ENCODE data around the gene TIMM10B.

The TIMM10B gene

DNA sequence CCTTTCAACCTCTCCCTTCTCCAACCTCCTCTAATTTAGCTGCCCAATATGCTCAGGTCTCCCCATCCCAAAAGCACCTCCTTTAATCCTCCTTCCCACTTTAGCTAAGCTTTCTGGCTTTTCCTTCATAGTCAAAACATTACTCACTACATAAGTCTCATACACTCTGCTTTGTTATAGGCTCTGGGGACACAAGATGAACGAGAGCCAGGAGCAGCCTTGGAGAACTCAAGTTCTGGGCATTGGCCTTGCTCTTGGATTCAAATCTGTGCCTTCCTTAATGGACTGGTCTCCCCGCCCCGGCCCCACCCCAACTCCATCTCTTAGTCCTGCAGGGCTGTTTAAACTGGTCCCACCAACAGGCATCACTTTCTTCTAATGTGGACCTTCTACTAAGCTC is 29.1 kb upstream of the TIMM10B start:
- POLR2A ChIA-PET: no interaction called here
- TF ChIP-seq L3MBTL2 (conservative IDR thresholded peaks at IDR 0.05): no peak
- no peak for TF ChIP-seq NFRKB (IDR thresholded peaks at IDR 0.05)
- TF ChIP-seq FOXM1 (IDR thresholded peaks at IDR 0.05; ENCODE audit: borderline replicate concordance): no peak
- no peak for TF ChIP-seq HDGF (IDR thresholded peaks at IDR 0.05; ENCODE audit: borderline replicate concordance)
- no peak for TF ChIP-seq FOXA1 (IDR thresholded peaks at IDR 0.05)
- TF ChIP-seq SP1 (IDR thresholded peaks at IDR 0.05): no peak
- TF ChIP-seq FOXK2 (IDR thresholded peaks at IDR 0.05): no peak
- no peak for TF ChIP-seq ELF4 (IDR thresholded peaks at IDR 0.05)
- no peak for TF ChIP-seq TARDBP (IDR thresholded peaks at IDR 0.05)
- no peak for TF ChIP-seq LEF1 (IDR thresholded peaks at IDR 0.05; ENCODE audit: borderline replicate concordance)
- no peak for TF ChIP-seq SUZ12 (IDR thresholded peaks at IDR 0.05)
- TF ChIP-seq ARNT (IDR thresholded peaks at IDR 0.05): no peak
- no peak for TF ChIP-seq BHLHE40 (IDR thresholded peaks at IDR 0.05; ENCODE audit: borderline replicate concordance)
- no peak for TF ChIP-seq CTBP1 (IDR thresholded peaks at IDR 0.05; ENCODE audit: borderline replicate concordance)
- TF ChIP-seq ZNF384 (IDR thresholded peaks at IDR 0.05): no peak
- CTCF ChIA-PET: interaction anchor here (0.7 to 2.5 kb wide), 2 partner anchors 8 to 13 kb away, joined by 4 to 10 read pairs; no protein-coding TSS in a partner anchor
- no peak for DNase-seq (ENCODE audit: extremely low spot score)

- ChIA-PET POLR2A (no interaction called here), CTCF (interaction anchor here (2.5 kb wide), 1 partner anchor 9 kb away, joined by 10 read pairs; no protein-coding TSS in a partner anchor)
- no peak for DNase-seq (ENCODE audit: extremely low spot score)
- TF ChIP-seq ELF4 (IDR thresholded peaks at IDR 0.05) (no peak), L3MBTL2 (conservative IDR thresholded peaks at IDR 0.05) (no peak), TARDBP (IDR thresholded peaks at IDR 0.05) (no peak), FOXM1 (IDR thresholded peaks at IDR 0.05; ENCODE audit: borderline replicate concordance) (no peak), CTBP1 (IDR thresholded peaks at IDR 0.05; ENCODE audit: borderline replicate concordance) (no peak), FOXA1 (IDR thresholded peaks at IDR 0.05) (no peak), ARNT (IDR thresholded peaks at IDR 0.05) (no peak), SUZ12 (IDR thresholded peaks at IDR 0.05) (no peak), FOXK2 (IDR thresholded peaks at IDR 0.05) (no peak), LEF1 (IDR thresholded peaks at IDR 0.05; ENCODE audit: borderline replicate concordance) (no peak), BHLHE40 (IDR thresholded peaks at IDR 0.05; ENCODE audit: borderline replicate concordance) (no peak), NFRKB (IDR thresholded peaks at IDR 0.05) (no peak), HDGF (IDR thresholded peaks at IDR 0.05; ENCODE audit: borderline replicate concordance) (no peak)
Measured at GRCh38 chr11:6453152-6453551, 28.1 kb upstream of the TIMM10B start.

DNA sequence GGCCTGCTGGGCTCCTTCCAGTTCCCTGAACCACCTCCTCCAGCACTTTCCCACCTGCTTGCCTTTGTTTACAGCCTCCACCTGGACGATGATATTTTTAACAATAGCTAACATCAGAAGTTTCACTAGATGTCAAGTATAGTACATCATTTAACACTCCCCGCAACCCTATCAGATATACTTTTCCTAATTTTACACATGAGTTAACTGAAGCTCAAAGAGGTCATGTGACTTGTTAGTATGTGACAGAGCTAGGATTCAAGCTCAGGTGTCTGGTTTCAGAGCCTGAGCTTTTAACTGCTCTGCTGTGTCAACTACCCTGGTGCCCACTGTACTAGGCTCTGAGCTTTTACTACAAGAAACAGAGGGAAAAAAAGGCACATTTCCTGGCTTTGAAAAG is 26.2 kb upstream of the TIMM10B start:
- no peak for DNase-seq (ENCODE audit: extremely low spot score)
- ChIA-PET CTCF (interaction anchor here (0.6 to 1.1 kb wide), 2 partner anchors 12 to 16 kb away, joined by 3 to 4 read pairs; no protein-coding TSS in a partner anchor), POLR2A (interaction anchor here (0.9 to 1.3 kb wide), 2 partner anchors 14 to 21 kb away, joined by 3 to 4 read pairs; no protein-coding TSS in a partner anchor)
- TF ChIP-seq FOXK2 (IDR thresholded peaks at IDR 0.05) (no peak), ELF4 (IDR thresholded peaks at IDR 0.05) (no peak), FOXA1 (IDR thresholded peaks at IDR 0.05) (no peak), FOXM1 (IDR thresholded peaks at IDR 0.05; ENCODE audit: borderline replicate concordance) (no peak), NFRKB (IDR thresholded peaks at IDR 0.05) (no peak), SUZ12 (IDR thresholded peaks at IDR 0.05) (no peak), SP1 (IDR thresholded peaks at IDR 0.05) (no peak), BHLHE40 (IDR thresholded peaks at IDR 0.05; ENCODE audit: borderline replicate concordance) (no peak), HDGF (IDR thresholded peaks at IDR 0.05; ENCODE audit: borderline replicate concordance) (no peak), LEF1 (IDR thresholded peaks at IDR 0.05; ENCODE audit: borderline replicate concordance) (no peak), ZNF384 (IDR thresholded peaks at IDR 0.05) (no peak), TARDBP (IDR thresholded peaks at IDR 0.05) (no peak), L3MBTL2 (conservative IDR thresholded peaks at IDR 0.05) (no peak)
- TF ChIP-seq, protein P1, sequence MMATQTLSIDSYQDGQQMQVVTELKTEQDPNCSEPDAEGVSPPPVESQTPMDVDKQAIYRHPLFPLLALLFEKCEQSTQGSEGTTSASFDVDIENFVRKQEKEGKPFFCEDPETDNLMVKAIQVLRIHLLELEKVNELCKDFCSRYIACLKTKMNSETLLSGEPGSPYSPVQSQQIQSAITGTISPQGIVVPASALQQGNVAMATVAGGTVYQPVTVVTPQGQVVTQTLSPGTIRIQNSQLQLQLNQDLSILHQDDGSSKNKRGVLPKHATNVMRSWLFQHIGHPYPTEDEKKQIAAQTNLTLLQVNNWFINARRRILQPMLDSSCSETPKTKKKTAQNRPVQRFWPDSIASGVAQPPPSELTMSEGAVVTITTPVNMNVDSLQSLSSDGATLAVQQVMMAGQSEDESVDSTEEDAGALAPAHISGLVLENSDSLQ (IDR thresholded peaks at IDR 0.05): no peak

- TF ChIP-seq BHLHE40 (IDR thresholded peaks at IDR 0.05; ENCODE audit: borderline replicate concordance): no peak
- no peak for TF ChIP-seq ZNF384 (IDR thresholded peaks at IDR 0.05)
- TF ChIP-seq TARDBP (IDR thresholded peaks at IDR 0.05): no peak
- TF ChIP-seq SP1 (IDR thresholded peaks at IDR 0.05): no peak
- TF ChIP-seq, protein P1 (IDR thresholded peaks at IDR 0.05): no peak
- TF ChIP-seq ARNT (IDR thresholded peaks at IDR 0.05): no peak
- no peak for TF ChIP-seq FOXK2 (IDR thresholded peaks at IDR 0.05)
- TF ChIP-seq NFRKB (IDR thresholded peaks at IDR 0.05): no peak
- no peak for TF ChIP-seq ELF4 (IDR thresholded peaks at IDR 0.05)
- TF ChIP-seq FOXM1 (IDR thresholded peaks at IDR 0.05; ENCODE audit: borderline replicate concordance): no peak
- no peak for TF ChIP-seq L3MBTL2 (conservative IDR thresholded peaks at IDR 0.05)
- TF ChIP-seq LEF1 (IDR thresholded peaks at IDR 0.05; ENCODE audit: borderline replicate concordance): no peak
- no peak for TF ChIP-seq HDGF (IDR thresholded peaks at IDR 0.05; ENCODE audit: borderline replicate concordance)
- no peak for TF ChIP-seq CTBP1 (IDR thresholded peaks at IDR 0.05; ENCODE audit: borderline replicate concordance)
- no peak for DNase-seq (ENCODE audit: extremely low spot score)
- ChIA-PET POLR2A (interaction anchor here (1.3 kb wide), 1 partner anchor 12 kb away, joined by 4 read pairs; no protein-coding TSS in a partner anchor), CTCF (no interaction called here)
Measured at GRCh38 chr11:6456361-6457073, 24.8 kb upstream of the TIMM10B start.

- ChIA-PET CTCF (no interaction called here), POLR2A (no interaction called here)
- no peak for DNase-seq (ENCODE audit: extremely low spot score)
- TF ChIP-seq ZNF384 (IDR thresholded peaks at IDR 0.05): no peak
- TF ChIP-seq FOXK2 (IDR thresholded peaks at IDR 0.05): no peak
- no peak for TF ChIP-seq SUZ12 (IDR thresholded peaks at IDR 0.05)
- TF ChIP-seq L3MBTL2 (conservative IDR thresholded peaks at IDR 0.05): no peak
- no peak for TF ChIP-seq BHLHE40 (IDR thresholded peaks at IDR 0.05; ENCODE audit: borderline replicate concordance)
- no peak for TF ChIP-seq LEF1 (IDR thresholded peaks at IDR 0.05; ENCODE audit: borderline replicate concordance)
- no peak for TF ChIP-seq FOXM1 (IDR thresholded peaks at IDR 0.05; ENCODE audit: borderline replicate concordance)
- TF ChIP-seq FOXA1 (IDR thresholded peaks at IDR 0.05): no peak
- no peak for TF ChIP-seq ARNT (IDR thresholded peaks at IDR 0.05)
- no peak for TF ChIP-seq ELF4 (IDR thresholded peaks at IDR 0.05)
- TF ChIP-seq, protein P1 (IDR thresholded peaks at IDR 0.05): no peak
- no peak for TF ChIP-seq HDGF (IDR thresholded peaks at IDR 0.05; ENCODE audit: borderline replicate concordance)
- no peak for TF ChIP-seq TARDBP (IDR thresholded peaks at IDR 0.05)
- TF ChIP-seq CTBP1 (IDR thresholded peaks at IDR 0.05; ENCODE audit: borderline replicate concordance): no peak
- no peak for TF ChIP-seq NFRKB (IDR thresholded peaks at IDR 0.05)
Measured at GRCh38 chr11:6457581-6458320, 23.6 kb upstream of the TIMM10B start.
